Upper lobe of left lung (tissue), 4 donors: ENCODE measurements around the gene TNFSF12.

Experiments used
- EP300 ChIP-seq, 4 donors: sonication (generic); formaldehyde crosslinking; IDR thresholded peaks; one replicate each; pipeline ENCODE4 v1.5.1; 2017; ENCODE audit warnings: antibody characterized with exemption in 4 of 4, control low read depth in 2 of 4
- POLR2A ChIP-seq, 4 donors: fragments of 450-650 bp; IDR thresholded peaks; one replicate each; pipeline ENCODE4 v1.5.1; 2016 to 2017; ENCODE audit warnings: antibody characterized with exemption in 4 of 4, mild to moderate bottlenecking in 2 of 4
- POLR2AphosphoS5 ChIP-seq, 2 donors: sonication (generic); formaldehyde crosslinking; IDR thresholded peaks; one replicate each; pipeline ENCODE4 v1.5.1; 2017; ENCODE audit warnings: antibody characterized with exemption in 2 of 2
- TF ChIP-seq, protein P1 (sequence below), 6 experiments: fragments of 450-650 bp in 4 of 6; fragments of 200-600 bp in 2 of 6; sonication (generic) in 2 of 6; IDR thresholded peaks; one replicate each; pipeline ENCODE4 v1.5.1; 2016 to 2019; ENCODE audit warnings: antibody characterized with exemption in 6 of 6

DNA sequence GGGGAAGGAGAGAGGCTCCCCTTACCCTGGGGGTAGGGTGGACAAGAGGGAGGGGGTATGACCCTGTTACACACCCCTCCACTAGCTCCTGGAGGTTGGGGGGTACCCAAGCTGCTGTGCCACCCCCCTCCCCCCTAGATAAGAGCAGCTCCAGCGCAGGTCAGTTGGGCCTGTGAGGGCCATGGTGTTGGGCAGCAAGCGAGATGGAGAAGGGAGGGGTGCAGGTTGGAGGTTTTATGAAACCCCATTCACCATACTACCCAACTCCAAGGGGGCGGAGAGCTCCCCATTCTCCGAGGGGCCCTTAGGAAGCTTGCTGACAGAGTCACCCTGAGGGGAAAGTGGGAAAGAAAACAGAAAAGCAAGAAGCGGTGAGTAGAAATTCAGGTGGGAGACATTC, 42.7 kb downstream of the TNFSF12 start:
- TF ChIP-seq, protein P1, sequence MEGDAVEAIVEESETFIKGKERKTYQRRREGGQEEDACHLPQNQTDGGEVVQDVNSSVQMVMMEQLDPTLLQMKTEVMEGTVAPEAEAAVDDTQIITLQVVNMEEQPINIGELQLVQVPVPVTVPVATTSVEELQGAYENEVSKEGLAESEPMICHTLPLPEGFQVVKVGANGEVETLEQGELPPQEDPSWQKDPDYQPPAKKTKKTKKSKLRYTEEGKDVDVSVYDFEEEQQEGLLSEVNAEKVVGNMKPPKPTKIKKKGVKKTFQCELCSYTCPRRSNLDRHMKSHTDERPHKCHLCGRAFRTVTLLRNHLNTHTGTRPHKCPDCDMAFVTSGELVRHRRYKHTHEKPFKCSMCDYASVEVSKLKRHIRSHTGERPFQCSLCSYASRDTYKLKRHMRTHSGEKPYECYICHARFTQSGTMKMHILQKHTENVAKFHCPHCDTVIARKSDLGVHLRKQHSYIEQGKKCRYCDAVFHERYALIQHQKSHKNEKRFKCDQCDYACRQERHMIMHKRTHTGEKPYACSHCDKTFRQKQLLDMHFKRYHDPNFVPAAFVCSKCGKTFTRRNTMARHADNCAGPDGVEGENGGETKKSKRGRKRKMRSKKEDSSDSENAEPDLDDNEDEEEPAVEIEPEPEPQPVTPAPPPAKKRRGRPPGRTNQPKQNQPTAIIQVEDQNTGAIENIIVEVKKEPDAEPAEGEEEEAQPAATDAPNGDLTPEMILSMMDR (IDR thresholded peaks at IDR 0.05), result no peak
- TF ChIP-seq POLR2A (IDR thresholded peaks at IDR 0.05) (no peak), POLR2AphosphoS5 (IDR thresholded peaks at IDR 0.05) (no peak), EP300 (IDR thresholded peaks at IDR 0.05) (no peak)
